BE2C (cell line): ENCODE results near the gene MAPK10.

Experiments
- DNase-seq: peaks from one replicate; pipeline ENCODE4 v3.0.0-alpha.2; 2020
- H3K27me3 ChIP-seq: fragments of 250-450 bp; sonication (Bioruptor Pico); 2 replicates; pipeline ENCODE4 v1.5.1; 2020; ENCODE audit warnings: mild to moderate bottlenecking
- H3K36me3 ChIP-seq: fragments of 250-450 bp; sonication (Bioruptor Pico); 2 replicates; pipeline ENCODE4 v1.5.1; 2020; ENCODE audit warnings: mild to moderate bottlenecking
- H3K4me1 ChIP-seq: fragments of 250-450 bp; sonication (Bioruptor Pico); 2 replicates; pipeline ENCODE4 v1.5.1; 2020
- H3K4me3 ChIP-seq: 2 replicates; pipeline ENCODE4 v1.5.1; 2011; ENCODE audit warnings: low read depth, low read length
- H3K9me3 ChIP-seq: fragments of 250-450 bp; sonication (Bioruptor Pico); 2 replicates; pipeline ENCODE4 v1.5.1; 2020
- CTCF ChIP-seq: IDR thresholded peaks from 2 replicates; pipeline ENCODE4 v1.5.1; 2012; ENCODE audit warnings: mild to moderate bottlenecking, low read depth, low read length

MAPK10 gene

GRCh38 chr4:86326400-86326799, 33.5 kb downstream of the MAPK10 start:
- TF ChIP-seq CTCF = no peak
- H3K4me3 ChIP-seq = no peak overlapping the region
- H3K27me3 ChIP-seq = no peaks in the 10 kb centered on the region
- DNase-seq = no peak
- no peaks in the 10 kb centered on the region for H3K4me1 ChIP-seq
- no peaks in the 10 kb centered on the region for H3K36me3 ChIP-seq
- no peaks in the 10 kb centered on the region for H3K9me3 ChIP-seq

DNA sequence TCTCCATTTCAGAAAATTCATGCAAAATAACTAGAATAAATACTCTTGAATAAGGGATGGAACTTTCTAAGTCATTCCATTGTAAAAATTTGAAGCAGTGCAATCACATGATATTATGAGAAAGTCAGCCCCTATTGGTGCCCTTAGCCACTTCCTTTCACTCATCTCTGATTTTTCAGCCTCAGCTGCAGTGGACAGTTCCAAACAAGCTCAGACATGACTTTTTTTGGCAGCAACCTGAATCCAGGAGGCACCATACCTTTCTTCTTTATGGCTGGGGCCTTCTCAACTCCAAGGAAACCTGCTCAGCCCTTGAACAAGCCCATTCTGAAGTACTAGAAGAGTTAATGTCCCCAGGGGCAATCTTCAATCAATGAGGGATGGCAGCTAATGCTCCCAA, 40.5 kb downstream of the MAPK10 start:
- DNase-seq = no peak
- no peaks in the 10 kb centered on the region for H3K9me3 ChIP-seq
- no peak overlapping the region for H3K4me3 ChIP-seq
- H3K36me3 ChIP-seq = no peaks in the 10 kb centered on the region
- no peaks in the 10 kb centered on the region for H3K27me3 ChIP-seq
- TF ChIP-seq CTCF = no peak
- no peaks in the 10 kb centered on the region for H3K4me1 ChIP-seq

GRCh38 chr4:86315579-86315978, 44.3 kb downstream of the MAPK10 start:
- no peaks in the 10 kb centered on the region for H3K9me3 ChIP-seq
- no peak for TF ChIP-seq CTCF

GRCh38 chr4:86313656-86314055, 46.2 kb downstream of the MAPK10 start:
- no peaks in the 10 kb centered on the region for H3K4me1 ChIP-seq
- H3K36me3 ChIP-seq = no peaks in the 10 kb centered on the region
- H3K9me3 ChIP-seq = no peaks in the 10 kb centered on the region
- no peaks in the 10 kb centered on the region for H3K27me3 ChIP-seq
- no peak overlapping the region for H3K4me3 ChIP-seq
- no peak for DNase-seq
- TF ChIP-seq CTCF = no peak

More at GRCh38 chr4:86315579-86315978, 44.3 kb downstream of the MAPK10 start:
- Histone ChIP-seq H3K4me1 (no peaks in the 10 kb centered on the region), H3K27me3 (no peaks in the 10 kb centered on the region), H3K4me3 (no peak overlapping the region), H3K36me3 (no peaks in the 10 kb centered on the region)
- no peak for DNase-seq

DNA sequence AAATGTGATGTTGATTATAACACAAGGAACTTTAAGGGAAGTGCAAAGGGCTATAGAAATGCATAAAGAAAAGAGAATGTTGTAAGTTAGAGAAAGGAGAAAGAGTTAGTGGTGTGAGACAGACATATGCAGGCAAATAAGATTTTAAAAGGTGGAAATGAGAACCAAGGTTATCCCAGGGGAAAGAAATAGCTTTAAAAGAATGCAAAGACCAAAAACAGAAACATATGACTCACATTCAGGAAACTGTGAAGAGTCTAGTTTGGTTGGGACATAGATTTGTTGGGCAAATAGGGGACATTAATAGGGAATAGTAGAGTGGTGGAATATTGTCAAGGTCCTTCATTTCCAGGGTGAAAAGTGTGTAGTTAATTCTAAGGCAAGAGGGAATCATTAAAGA, 52.4 kb downstream of the MAPK10 start:
- Histone ChIP-seq H3K27me3 (no peaks in the 10 kb centered on the region), H3K9me3 (no peaks in the 10 kb centered on the region; the same call in 1 of the 2 replicates), H3K4me1 (no peaks in the 10 kb centered on the region), H3K36me3 (no peaks in the 10 kb centered on the region), H3K4me3 (no peak overlapping the region)
- DNase-seq = no peak
- no peak for TF ChIP-seq CTCF

- Histone ChIP-seq H3K27me3 (no peaks in the 10 kb centered on the region), H3K4me1 (no peaks in the 10 kb centered on the region), H3K4me3 (no peak overlapping the region), H3K9me3 (no peaks in the 10 kb centered on the region; the same call in 1 of the 2 replicates), H3K36me3 (no peaks in the 10 kb centered on the region)
- DNase-seq = no peak
- TF ChIP-seq CTCF = no peak
Measured at GRCh38 chr4:86306816-86307215, 53.0 kb downstream of the MAPK10 start.
